Testis (tissue), 2 donors: ENCODE data around the gene DIAPH3.

Experiments used
- CTCF ChIP-seq, 3 experiments: fragments of 450-650 bp in 2 of 3; fragments of 200-600 bp in 1 of 3; sonication (generic) in 1 of 3; IDR thresholded peaks; one replicate each; pipeline ENCODE4 v1.5.1; 2016 to 2019; ENCODE audit warnings: antibody characterized with exemption in 3 of 3, mild to moderate bottlenecking in 2 of 3, moderate library complexity in 1 of 3
- POLR2A ChIP-seq: fragments of 450-650 bp; IDR thresholded peaks from one replicate; pipeline ENCODE4 v1.6.1; 2017; ENCODE audit warnings: antibody characterized with exemption, mild to moderate bottlenecking, moderate library complexity

- TF ChIP-seq CTCF (IDR thresholded peaks at IDR 0.05) (no peak), POLR2A (no peak)
These were observed 634 bp upstream of the DIAPH3 start for GRCh38 chr13:60164234-60164889.
